CD4-positive, alpha-beta T cell treated with Interleukin-17A for 4 hours (primary cell): ENCODE data around the gene PIMREG.
"Not testable (repeated sequence)": the region's sequence is repeated elsewhere in the genome, so short reads cannot be mapped to it uniquely, and the experiment has no call there.

Experiments used
- DNase-seq: peaks from one replicate; pipeline ENCODE4 v3.0.0-alpha.2; 2020; ENCODE audit warnings: mixed read lengths

Gene PIMREG

DNA sequence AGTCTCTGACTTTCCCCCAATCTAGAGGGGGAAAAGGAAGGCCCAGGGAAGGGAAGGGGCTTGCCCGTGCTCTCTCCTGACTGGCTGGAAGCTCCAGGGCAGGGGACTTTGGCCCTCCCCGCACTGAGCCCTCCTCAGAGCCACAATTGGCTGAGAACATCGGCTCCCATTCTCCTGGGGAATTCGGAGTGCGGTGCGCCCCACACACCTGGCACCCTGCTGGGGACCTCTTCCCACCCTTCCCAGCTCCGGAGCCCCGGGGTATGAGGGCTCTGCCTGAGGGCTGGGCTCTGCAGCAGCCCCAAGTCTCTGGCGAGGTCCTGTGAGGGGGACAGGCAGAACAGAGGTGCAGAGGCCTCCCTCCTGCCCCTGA, 36.0 kb downstream of the PIMREG start:
- DNase-seq, result no peak

DNA sequence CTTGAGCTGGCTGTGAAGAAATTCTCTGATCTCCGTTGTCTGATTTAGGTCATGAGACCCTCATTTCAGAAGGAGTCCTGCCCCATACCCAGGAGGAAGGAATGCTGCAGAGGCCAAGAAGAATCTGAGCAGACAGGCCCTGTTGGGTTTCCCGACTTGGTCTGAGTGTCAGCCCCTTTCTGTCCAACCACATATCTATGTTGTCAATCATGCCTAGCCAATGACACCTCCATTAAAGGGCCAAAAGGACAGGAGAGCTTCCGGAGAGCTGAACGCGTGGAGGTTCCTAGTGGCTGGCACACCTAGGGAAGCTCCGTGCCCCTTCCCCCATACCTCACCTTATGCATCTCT, 37.8 kb downstream of the PIMREG start:
- DNase-seq, result no peak

DNA sequence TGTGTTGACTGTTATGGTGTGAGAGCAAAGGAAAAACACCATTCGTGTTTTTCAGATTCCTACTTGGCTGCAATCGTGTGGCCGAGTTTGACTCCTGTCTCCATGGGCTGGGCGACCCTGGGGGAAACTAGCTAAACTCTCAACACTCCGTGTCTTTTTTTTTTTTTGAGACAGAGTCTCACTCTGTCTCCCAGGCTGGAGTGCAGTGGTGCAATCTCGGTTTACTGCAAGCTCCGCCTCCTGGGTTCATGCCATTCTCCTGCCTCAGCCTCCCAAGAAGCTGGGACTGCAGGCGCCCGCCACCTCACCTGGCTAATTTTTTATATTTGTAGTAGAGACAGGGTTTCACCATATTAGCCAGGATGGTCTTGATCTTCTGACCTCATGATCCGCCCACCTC, 38.5 kb downstream of the PIMREG start:
- not testable (repeated sequence) for DNase-seq

DNA sequence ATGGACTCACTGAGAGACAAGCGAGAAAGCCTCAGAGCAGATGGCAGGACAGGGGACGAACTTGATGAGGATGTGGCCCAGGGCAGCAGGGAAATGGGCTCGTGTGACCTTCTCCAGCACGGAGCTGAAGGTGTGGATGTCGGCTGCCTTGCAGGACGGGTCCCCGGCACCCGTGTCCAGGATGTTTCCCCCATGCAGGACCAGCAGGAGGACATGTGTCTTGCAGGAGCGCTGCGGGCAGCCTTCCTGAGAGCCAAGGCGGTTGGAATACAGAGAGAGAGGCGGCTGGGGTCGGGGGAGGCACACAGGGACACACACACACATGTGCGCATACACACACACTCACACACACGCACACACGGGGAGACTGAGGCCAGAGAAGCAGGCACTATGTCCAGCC, 39.3 kb downstream of the PIMREG start:
- no peak for DNase-seq

DNA sequence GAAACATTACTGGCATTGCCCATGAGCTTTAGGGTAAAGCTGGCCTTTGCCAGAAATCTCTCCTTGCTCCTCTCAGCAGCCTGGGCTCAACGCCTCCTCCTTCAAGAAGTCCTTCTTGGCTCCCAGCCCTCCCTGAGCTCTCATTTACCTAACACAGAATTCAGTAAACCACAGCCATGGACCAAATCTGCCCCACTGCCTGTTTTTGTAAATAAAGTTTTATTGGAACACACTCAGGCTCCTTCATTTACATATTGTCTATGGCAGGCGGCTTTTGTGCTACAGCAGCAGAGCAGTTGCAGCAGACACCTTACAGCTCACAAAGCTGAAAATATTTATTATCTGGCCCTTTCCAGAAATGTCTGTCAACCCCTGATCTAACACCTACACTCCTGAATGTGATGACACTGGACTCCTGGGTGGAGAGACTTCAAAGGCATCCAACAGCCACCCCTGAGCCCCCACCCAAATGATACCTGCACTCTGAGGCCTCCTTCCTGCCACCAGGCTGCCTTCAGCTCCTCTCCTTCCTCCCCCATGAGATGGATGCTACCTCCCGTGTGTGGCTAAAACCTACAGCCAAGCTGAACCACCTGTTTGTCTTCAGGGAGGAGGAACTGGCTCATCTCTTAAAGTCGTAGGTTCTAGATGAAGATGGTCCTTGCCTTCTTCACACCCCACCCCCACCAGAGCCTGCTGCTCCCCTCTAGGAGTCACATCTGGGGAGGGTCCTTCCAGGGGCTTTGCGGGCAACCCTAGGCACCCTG, 41.6 kb downstream of the PIMREG start:
- no peak for DNase-seq

DNA sequence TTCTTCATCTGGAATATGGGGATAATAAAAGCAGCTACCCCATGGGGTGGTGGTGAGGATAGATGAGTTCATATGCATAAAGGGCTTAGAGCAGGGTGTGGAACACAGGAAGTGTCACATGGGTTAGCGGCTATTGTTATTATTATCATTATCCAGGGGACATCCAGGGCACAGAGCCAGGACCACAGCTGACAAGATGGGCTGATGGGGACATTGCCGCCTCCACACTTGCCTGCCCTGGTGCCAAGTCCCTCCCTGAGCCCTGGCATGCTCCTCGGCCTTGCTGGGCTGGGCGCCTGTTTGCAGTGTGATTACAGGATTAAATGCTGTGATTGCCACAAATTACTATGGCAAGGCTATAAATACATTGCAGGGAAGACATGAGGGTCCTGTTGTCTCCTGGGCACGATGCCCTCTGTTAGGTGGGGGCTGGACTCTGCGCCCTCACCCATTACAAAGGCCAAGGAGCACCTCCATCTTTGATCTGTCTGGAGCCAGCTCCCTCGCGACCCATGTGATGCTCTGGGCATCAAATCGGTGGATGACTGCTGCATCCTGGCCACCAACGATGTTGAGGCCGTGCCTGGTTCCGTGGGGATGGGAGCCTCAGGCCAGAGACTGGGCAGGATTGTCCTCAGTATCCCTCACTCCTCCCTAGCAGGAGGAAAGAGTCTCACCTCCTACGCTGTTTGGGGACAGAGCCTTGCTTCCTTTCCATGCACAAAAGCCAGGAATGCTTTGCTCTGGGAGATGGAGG, 43.2 kb downstream of the PIMREG start:
- no peak for DNase-seq

DNA sequence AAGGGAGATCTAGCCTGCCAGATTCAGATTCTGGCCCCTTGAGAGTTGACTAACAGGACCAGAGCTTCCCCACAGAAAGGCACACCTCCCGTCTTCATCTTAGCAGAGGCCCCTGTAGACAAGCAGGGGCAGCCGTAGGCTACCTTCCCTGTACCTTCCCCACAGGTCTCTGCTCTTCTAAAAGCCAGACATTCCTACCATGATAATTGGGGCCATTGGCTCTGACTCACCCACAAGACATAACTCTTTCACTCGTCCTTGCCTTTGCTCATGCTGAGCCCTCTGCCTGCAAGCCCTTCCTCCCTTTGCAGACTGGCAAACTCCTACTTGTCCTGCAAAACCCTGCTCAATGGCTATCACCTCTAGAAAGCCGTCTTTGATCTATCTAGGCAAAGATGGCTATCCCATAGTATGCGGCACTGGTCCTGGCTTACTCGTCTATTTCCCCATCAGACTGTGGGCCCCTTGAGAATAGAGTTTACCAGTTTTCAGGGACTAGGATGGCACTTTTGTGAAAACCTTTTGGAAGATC, 43.8 kb downstream of the PIMREG start:
- DNase-seq, result no peak

DNA sequence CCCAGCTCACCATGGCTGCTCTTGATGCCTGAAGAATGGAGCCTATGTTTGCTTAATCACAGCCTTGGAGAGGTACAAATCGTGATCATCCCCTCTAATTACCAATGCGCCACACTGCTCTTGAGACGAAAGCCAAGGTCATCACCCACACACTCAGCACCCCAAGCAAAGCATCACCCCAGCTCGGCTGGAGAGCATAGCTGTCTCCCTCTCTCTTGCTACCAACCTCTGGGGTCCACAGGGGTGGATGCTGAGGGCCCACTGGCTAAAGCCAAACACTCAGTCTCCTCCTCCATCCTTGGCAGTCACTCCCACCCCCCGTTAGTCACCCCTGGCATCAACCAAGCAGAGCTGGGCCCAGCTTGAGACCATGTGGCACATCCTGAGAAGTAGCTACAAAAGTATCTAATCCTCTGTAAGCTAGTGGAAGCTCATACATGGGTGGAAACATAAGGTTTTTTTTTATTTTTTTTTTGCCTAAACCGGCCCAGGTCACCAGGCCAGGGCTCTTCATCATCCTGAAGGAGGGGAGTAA, 44.8 kb downstream of the PIMREG start:
- no peak for DNase-seq

DNA sequence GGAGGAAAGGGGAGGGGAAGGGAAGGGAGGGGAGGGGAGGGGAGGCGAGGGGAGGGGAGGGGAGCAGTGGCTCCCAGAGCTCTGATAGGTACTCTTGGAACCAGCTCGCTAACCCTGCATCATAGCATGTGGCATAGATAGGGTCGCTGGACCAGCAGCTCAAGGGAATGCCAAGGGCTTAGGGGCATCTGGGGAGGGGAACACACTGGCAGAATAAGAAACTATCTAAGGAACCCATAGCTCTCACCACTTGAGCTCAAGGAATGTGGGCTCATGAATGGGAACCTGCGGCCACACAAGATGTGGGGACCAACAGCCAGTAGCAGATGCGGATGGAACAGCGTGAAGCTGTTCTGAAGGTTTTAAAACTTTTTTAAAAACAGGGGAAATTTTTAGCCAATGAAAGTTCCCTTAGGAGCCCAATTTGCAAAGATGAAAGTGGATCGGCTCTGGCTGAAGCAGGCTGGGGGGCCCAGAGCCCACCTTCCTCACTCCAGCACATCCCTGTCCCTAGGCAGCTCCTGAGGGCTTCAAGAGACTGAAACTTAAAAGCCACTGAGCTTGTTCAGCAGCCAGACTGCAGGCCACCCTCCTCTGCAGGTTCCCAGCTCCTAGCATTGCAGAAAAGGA, 46.9 kb downstream of the PIMREG start:
- DNase-seq, result no peak

DNA sequence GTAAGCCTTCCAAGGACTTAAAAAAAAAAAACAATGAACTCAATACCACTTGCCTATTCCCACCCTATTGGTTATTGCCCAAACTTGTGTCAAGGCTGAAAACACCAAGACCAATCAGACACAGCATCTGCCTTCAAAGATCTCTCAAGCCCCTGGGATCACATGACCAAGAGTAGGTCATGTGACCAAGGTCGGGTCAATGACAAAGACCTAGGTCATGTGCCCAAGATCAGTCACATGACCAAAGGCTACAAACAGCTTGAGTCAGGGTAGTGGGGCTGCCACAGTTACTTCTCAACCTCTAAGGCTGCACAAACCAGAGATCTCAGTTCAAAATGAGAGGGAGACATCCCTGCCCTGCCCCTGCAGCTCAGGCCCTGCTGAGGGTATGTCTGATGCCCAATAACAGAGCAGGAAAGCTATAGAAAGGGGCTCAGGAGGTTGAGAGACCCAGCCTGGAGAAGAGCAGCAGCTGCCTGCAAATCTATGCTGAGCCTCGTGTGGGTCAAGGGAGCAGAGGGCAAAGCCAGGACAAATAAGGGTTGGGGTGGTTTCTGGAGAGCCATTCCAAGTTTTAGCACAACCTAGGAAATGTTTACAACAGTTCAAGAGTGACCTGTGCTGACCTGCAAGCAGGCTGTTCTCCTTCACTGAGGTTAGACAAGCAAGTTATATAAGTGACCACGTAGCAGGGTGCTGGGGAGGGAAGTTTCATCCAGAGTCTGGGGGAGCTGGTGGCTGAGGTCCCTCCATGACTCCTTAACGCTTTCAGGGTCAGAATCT, 48.8 kb downstream of the PIMREG start:
- no peak for DNase-seq

DNA sequence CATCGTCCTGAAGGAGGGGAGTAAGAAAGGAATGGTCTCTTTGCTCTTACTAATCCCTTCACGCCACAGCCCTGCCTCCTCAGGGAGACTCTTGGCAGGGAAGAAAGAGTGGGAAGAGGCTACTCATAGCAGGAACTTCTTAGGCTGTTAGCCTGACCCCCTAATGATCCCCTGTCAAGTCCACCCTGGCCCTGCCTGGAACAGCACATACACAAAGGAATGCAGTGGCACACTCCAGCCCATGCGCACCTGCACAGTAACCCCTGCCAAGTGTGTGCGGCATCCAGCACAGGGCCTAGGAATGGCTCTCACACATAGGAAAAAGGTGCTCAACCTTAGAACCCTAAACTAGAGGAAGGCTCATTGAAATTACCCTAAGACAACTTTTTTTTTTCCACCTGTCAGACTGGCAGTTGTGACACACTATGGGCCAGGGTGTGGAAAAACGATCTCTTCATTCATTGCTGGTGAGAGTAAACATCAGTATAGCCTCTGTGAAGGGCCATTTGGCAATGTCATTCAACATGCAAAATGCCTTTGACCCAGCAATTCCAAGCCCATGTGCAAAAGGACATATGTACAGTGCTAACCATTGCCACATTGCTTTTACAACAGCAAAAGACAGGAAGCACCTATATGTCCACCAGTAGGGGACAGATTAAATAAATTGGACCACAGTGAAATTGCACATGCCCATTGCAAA, 50.1 kb downstream of the PIMREG start:
- DNase-seq, result no peak

DNA sequence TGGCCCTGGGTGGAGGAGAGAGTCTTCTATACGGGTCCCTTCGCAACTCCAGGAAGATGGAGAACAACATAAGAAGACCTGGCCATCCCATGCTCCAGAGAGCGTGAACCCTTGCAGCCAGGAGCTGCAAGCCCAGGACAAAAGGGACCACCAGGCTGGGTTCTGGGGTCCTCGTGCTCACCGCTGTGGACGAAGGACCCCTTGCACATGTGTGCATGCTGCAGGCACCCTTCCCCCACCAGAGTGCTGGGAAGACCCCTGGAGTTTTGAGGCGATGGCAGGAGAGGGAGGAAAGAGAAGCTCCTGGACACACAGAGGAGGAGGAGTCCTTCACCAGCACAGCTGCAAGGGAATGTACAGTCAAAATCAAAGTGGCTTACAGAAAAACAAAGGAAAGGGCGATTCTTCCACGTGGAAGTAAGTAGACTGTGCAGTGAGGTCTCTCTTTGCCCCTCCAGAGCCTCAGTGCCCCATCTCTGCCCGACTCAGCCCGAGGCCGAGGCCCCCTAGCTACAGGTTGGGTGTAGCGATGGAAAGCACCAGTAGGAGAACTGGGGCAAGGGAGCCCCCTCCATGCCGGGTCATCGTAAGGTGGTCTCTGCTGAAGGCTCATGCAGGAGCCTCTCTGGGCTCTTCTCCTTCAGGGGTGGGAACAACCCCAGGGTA, 51.3 kb downstream of the PIMREG start:
- no peak for DNase-seq

DNA sequence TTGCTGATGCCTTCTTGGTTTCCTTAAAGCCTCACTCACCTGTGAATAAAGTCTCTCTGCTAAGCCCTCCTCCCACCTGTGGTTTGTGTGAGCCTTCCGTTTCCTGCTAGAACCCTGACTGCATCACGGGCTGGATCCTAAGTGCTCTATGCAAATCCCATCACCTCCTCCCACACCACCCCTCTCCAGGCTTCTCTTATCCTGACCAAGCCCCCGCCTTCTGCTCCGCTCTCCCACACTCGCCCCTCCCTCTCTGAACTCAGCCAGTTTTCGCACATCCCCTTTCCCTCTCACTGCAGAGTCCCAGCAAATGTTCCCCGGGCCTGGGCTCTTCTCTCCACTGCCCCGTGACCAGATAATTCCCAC, 51.8 kb downstream of the PIMREG start:
- peak; percentile 18 for DNase-seq

DNA sequence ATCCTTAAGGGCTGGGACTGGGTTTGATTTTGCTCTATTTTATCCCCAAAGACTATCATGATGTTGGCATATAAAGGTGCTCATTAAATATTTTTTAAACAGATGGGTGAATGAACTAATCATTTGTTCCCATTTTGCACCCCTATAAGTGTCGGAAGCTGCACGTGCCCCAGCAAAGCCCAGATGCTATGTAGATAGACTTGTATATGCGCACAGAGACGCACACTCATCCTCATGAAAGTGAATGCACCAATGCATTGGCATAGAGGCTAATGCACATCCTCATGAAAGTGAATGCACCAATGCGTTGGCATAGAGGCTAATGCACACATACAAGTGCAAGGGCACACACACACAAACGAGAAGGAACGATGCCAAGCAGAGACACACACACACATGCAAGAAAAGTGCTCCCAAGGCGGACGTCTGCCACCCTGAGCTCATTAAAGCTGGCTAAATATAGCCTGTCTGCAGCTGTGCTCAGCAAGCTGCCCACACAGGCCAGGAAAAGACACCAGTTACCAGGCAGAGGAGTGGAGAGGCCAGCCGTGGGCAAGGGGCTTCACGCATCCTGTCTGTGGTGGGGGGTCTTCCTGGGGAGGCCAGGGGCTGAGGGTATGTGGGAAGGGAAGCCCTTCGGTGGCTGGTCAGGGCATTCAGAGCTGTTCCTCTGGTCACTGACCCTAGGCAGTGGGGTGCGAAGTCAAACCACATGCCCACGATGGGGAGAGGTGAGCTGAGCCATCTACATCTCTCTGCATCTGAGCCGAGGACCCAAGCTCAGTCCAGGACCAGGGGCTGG, 52.6 kb downstream of the PIMREG start:
- no peak for DNase-seq

DNA sequence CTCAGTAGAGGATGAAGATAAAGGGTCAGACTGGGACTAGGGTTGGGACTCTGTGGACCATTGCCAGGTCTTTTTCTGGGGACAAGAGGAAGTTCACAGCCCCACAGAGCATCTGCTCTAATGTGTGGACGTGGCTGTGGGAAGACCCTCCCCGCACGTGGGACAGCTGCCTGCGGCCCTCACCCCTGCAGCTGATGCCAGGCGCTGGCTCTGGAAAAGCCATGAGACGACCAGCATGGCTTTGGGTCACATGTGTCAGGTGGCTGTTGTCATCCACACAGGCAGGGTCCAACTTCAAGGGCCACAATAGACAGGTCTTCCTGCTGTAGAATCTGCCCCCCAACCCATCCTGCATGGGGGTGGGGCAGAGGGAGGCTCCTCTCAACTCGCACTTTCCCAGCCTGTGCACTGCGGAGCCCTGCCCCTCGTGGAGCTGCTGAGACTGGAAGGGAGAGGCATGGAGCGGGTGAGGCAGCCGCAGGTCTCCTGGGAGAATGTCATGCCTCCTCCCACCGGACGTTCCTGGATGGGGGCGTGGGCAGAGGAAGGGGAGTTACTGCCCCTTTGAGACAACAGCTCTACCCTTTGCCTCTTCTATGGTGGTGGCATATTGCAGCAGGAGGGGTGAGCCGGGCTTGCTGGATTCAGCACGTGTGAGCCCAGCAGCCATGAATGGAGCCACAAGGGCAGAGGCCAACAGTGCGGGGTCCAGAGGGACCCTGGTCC, 53.4 kb downstream of the PIMREG start:
- no peak for DNase-seq

DNA sequence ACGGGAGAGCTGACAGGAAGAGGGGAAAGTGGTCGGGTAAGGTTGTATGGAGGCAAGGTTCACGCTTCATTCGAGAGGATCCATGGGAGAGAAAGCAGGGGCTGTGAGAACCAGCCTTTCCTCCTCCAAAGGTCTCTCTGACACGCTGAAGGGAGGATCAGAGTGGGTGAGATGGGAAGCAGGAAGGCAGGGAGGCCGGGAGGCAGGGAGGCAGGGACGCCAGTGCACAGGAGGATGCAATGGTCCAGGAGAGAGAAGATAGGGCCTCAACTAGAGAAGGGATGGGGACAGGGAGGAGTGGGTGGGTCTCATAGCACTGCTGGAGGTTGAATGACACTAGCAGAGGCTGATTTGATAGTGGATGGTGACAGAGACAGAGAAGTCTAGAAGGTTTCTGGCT, 54.1 kb downstream of the PIMREG start:
- no peak for DNase-seq

DNA sequence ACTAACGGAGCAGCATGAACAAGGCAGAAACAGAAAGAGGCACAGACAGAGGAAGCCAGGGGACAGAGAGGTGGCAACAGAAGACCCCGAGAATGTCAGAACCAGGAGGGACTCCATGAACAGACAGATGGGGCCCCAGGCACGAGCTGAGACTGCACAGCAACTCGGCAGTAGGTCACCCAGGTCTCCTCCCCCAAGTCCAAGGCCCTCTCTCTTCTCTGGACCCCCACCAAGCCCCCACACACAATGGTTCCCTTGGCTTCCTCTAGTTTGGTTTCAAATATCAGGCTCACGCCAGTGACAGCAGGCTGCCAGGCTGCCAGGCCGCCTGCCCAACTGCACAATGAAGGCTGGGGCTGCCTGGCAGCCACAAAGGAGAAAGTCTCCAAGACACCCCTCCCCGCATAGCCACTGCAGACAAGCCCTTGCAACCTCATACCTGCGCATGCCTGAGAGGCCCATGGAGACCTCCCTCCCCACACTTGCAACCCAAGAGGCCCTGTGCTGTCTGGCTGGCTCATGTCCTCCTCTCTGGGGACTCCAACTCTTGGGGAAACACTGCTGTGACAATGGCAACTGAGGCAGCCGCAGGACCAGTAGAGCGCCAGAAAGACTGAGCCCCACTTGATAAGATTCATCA, 54.8 kb downstream of the PIMREG start:
- no peak for DNase-seq
